HFFc6 (cell line): ENCODE data around the gene HOOK2. TPM values are rescaled to one million over a fixed set of nuclear protein-coding genes. Genes with fewer than 3 reads are reported as not detected.

Experiments
- DNase-seq: peaks from one replicate; pipeline ENCODE4 v3.0.0-alpha.2; 2018
- H3K27ac Mint-ChIP-seq: 2 replicates; pipeline ENCODE4 v1.8.0; 2020; ENCODE audit warnings: mild to moderate bottlenecking, mixed read lengths
- H3K27me3 Mint-ChIP-seq: 2 replicates; pipeline ENCODE4 v1.8.0; 2021; ENCODE audit warnings: mild to moderate bottlenecking, moderate library complexity, mixed read lengths; ENCODE audit not compliant: insufficient read depth
- H3K36me3 Mint-ChIP-seq: 2 replicates; pipeline ENCODE4 v1.8.0; 2021; ENCODE audit warnings: low read depth, mixed read lengths
- H3K4me1 Mint-ChIP-seq: 2 replicates; pipeline ENCODE4 v1.8.0; 2020; ENCODE audit warnings: low read depth, mixed read lengths
- H3K4me3 Mint-ChIP-seq: 2 replicates; pipeline ENCODE4 v1.8.0; 2020; ENCODE audit warnings: mild to moderate bottlenecking, moderate library complexity, mixed read lengths
- H3K9me3 Mint-ChIP-seq: 2 replicates; pipeline ENCODE4 v1.8.0; 2020; ENCODE audit warnings: mild to moderate bottlenecking, mixed read lengths
- CTCF ChIP-seq: fragments of 200-600 bp; sonication (generic); IDR thresholded peaks from 2 replicates; pipeline ENCODE4 v1.5.0; 2021; ENCODE audit warnings: antibody characterized with exemption, mild to moderate bottlenecking
- total RNA-seq, 6 experiments: library from RNA; stranded (reverse); fragmentation: NEBNext Ultra II Directional; extraction: Animal tissue kit (Norgen Biotek cat#: 25700); gene quantifications; 2 replicates in 1 of 6; 3 replicates in 5 of 6; pipeline ENCODE4 v1.2.3, GENCODE V29; 2021

The HOOK2 gene
- total RNA-seq, 6 experiments from 2014 or later: 10.5 to 13.8 (median 11.5) TPM

- Mint-ChIP-seq H3K4me3 (peak overlapping the region; percentile 94), H3K9me3 (peaks cover 4% of the 10 kb centered on the region; the same call in 1 of the 2 replicates), H3K27ac (peak overlapping the region; percentile 94), H3K27me3 (peaks cover 44% of the 10 kb centered on the region), H3K4me1 (peaks cover 47% of the 10 kb centered on the region), H3K36me3 (peaks cover 4% of the 10 kb centered on the region)
- TF ChIP-seq CTCF: no peak
- no peak for DNase-seq
These were observed 16.9 kb upstream of the HOOK2 start for GRCh38 chr19:12792051-12792852.

GRCh38 chr19:12791345-12792050 is 16.1 kb upstream of the HOOK2 start, which contains the start of gene JUNB:
Gene JUNB (plus strand): TSS chr19:12791486. CDS start chr19:12791772, 286 bp downstream.
- H3K36me3 Mint-ChIP-seq: peaks cover 4% of the 10 kb centered on the region
- peak; percentile 42 for TF ChIP-seq CTCF
- H3K4me1 Mint-ChIP-seq: peaks cover 44% of the 10 kb centered on the region
- peak within 1 kb of the TSS; percentile 94 for H3K27ac Mint-ChIP-seq
- peak; percentile 97 for DNase-seq
- H3K9me3 Mint-ChIP-seq: peaks cover 4% of the 10 kb centered on the region; the same call in 1 of the 2 replicates
- peak within 1 kb of the TSS; percentile 94 for H3K4me3 Mint-ChIP-seq
- H3K27me3 Mint-ChIP-seq: peaks cover 44% of the 10 kb centered on the region

- peaks cover 4% of the 10 kb centered on the region for H3K36me3 Mint-ChIP-seq
- H3K4me3 Mint-ChIP-seq: peak overlapping the region; percentile 94
- H3K9me3 Mint-ChIP-seq: peaks cover 4% of the 10 kb centered on the region; the same call in 1 of the 2 replicates
- H3K27ac Mint-ChIP-seq: peak overlapping the region; percentile 94
- peaks cover 37% of the 10 kb centered on the region for H3K27me3 Mint-ChIP-seq
- TF ChIP-seq CTCF: no peak
- peaks cover 37% of the 10 kb centered on the region for H3K4me1 Mint-ChIP-seq
- no peak for DNase-seq
These were observed 15.4 kb upstream of the HOOK2 start for GRCh38 chr19:12790628-12791344.

- H3K4me3 Mint-ChIP-seq: peak overlapping the region; percentile 94
- DNase-seq: peak; percentile 95
- no peak for TF ChIP-seq CTCF
- H3K27ac Mint-ChIP-seq: peak overlapping the region; percentile 94
- peaks cover 4% of the 10 kb centered on the region; the same call in 1 of the 2 replicates for H3K9me3 Mint-ChIP-seq
- peaks cover 4% of the 10 kb centered on the region for H3K36me3 Mint-ChIP-seq
- H3K27me3 Mint-ChIP-seq: peaks cover 31% of the 10 kb centered on the region
- H3K4me1 Mint-ChIP-seq: peaks cover 36% of the 10 kb centered on the region
These were observed 14.7 kb upstream of the HOOK2 start for GRCh38 chr19:12789904-12790619.
